Activated B cell treated with CpG ODN at 0.5 μM for 24 hours (primary cell): ENCODE measurements around the gene NRDC. TPM values are rescaled to one million over a fixed set of nuclear protein-coding genes. Genes with fewer than 3 reads are reported as not detected.
"Not testable (repeated sequence)": the region's sequence is repeated elsewhere in the genome, so short reads cannot be mapped to it uniquely, and the experiment has no call there.

Experiments used
- ATAC-seq: fragments of 200-7000 bp; cut with Tn5 transposase; one replicate; pipeline ENCODE4 v1.10.0; 2021; ENCODE audit warnings: low read depth, mild to moderate bottlenecking, moderate library complexity
- CTCF ChIA-PET: fragments of 350-600 bp; sonication (Branson Sonifier 250); formaldehyde crosslinking; loops from one replicate; lab custom pipeline; 2021; ENCODE audit warnings: antibody characterized with exemption; lab: Charles Lee
- POLR2A ChIA-PET: fragments of 350-600 bp; sonication (Branson Sonifier 250); formaldehyde crosslinking; loops from one replicate; lab custom pipeline; 2021; ENCODE audit warnings: antibody characterized with exemption; lab: Charles Lee
- DNase-seq: peaks from one replicate; pipeline ENCODE4 v3.0.0; 2022
- H3K27ac Mint-ChIP-seq: one replicate; pipeline ENCODE4 v1.8.0; 2020; ENCODE audit warnings: mixed read lengths
- H3K27me3 Mint-ChIP-seq: one replicate; pipeline ENCODE4 v1.8.0; 2021; ENCODE audit warnings: mixed read lengths
- H3K36me3 Mint-ChIP-seq: one replicate; pipeline ENCODE4 v1.8.0; 2021; ENCODE audit warnings: low read depth, mixed read lengths
- H3K4me1 Mint-ChIP-seq: one replicate; pipeline ENCODE4 v1.8.0; 2021; ENCODE audit warnings: mixed read lengths
- H3K4me3 Mint-ChIP-seq: one replicate; pipeline ENCODE4 v1.8.0; 2020; ENCODE audit warnings: mild to moderate bottlenecking, mixed read lengths
- H3K9me3 Mint-ChIP-seq: one replicate; pipeline ENCODE4 v1.8.0; 2020; ENCODE audit warnings: mixed read lengths
- CTCF ChIP-seq: fragments of 200-600 bp; IDR thresholded peaks from one replicate; pipeline ENCODE4 v1.8.0; 2022; ENCODE audit warnings: antibody characterized with exemption, mild to moderate bottlenecking
- intact Hi-C: fragments of 100-400 bp; cut with micrococcal nuclease; formaldehyde crosslinking; loops from one replicate; pipeline ENCODE4 v1.15.1; 2024
- total RNA-seq: library from RNA; stranded (reverse); gene quantifications from 2 replicates; pipeline ENCODE4 v1.2.3, GENCODE V29; 2022

Gene NRDC
- total RNA-seq, 1 donor from 2014 or later: 162 TPM

GRCh38 chr1:51902456-51902855 lies 23.9 kb upstream of the NRDC start:
- ATAC-seq (no peak), DNase-seq (no peak)
- Mint-ChIP-seq H3K27ac (no peak overlapping the region), H3K4me1 (peaks cover 6% of the 10 kb centered on the region), H3K36me3 (no peaks in the 10 kb centered on the region), H3K4me3 (no peak overlapping the region), H3K27me3 (peaks cover 22% of the 10 kb centered on the region), H3K9me3 (peaks cover 3% of the 10 kb centered on the region)
- ChIA-PET POLR2A (interaction anchor here (0.5 kb wide), 1 partner anchor 18 kb away, joined by 3 read pairs; no protein-coding TSS in a partner anchor), CTCF (no interaction called here)
- intact Hi-C loops: no loop called here
- TF ChIP-seq CTCF: no peak

GRCh38 chr1:51901151-51901550 lies 22.6 kb upstream of the NRDC start:
- H3K27me3 Mint-ChIP-seq: peaks cover 32% of the 10 kb centered on the region
- H3K27ac Mint-ChIP-seq: no peak overlapping the region
- H3K4me3 Mint-ChIP-seq: no peak overlapping the region
- H3K4me1 Mint-ChIP-seq: no peaks in the 10 kb centered on the region
- H3K9me3 Mint-ChIP-seq: no peaks in the 10 kb centered on the region
- intact Hi-C loops: no loop called here
- H3K36me3 Mint-ChIP-seq: no peaks in the 10 kb centered on the region
- POLR2A ChIA-PET: no interaction called here
- no peak for TF ChIP-seq CTCF
- CTCF ChIA-PET: interaction anchor here (0.7 to 1.4 kb wide), 2 partner anchors 21 to 152 kb away, joined by 3 read pairs; no protein-coding TSS in a partner anchor
- DNase-seq (no peak), ATAC-seq (no peak)

GRCh38 chr1:51899022-51899421 lies 20.5 kb upstream of the NRDC start:
- Mint-ChIP-seq H3K9me3 (no peaks in the 10 kb centered on the region), H3K4me3 (no peak overlapping the region), H3K27ac (no peak overlapping the region), H3K36me3 (no peaks in the 10 kb centered on the region), H3K4me1 (no peaks in the 10 kb centered on the region), H3K27me3 (peaks cover 48% of the 10 kb centered on the region)
- intact Hi-C loops: no loop called here
- ChIA-PET POLR2A (no interaction called here), CTCF (interaction anchor here (0.5 to 1.4 kb wide), 4 partner anchors 88 to 415 kb away, joined by 3 to 5 read pairs (median 4); no protein-coding TSS in a partner anchor)
- TF ChIP-seq CTCF: no peak
- DNase-seq (no peak), ATAC-seq (no peak)

GRCh38 chr1:51898090-51898734 lies 19.7 kb upstream of the NRDC start:
- intact Hi-C loops: no loop called here
- ChIA-PET CTCF (interaction anchor here (0.7 to 1.7 kb wide), 6 partner anchors 89 to 1349 kb away, joined by 3 to 10 read pairs (median 4); no protein-coding TSS in a partner anchor), POLR2A (no interaction called here)
- DNase-seq (no peak), ATAC-seq (no peak)
- H3K9me3 Mint-ChIP-seq: no peaks in the 10 kb centered on the region
- H3K27ac Mint-ChIP-seq: no peak overlapping the region
- TF ChIP-seq CTCF: no peak
- H3K4me3 Mint-ChIP-seq: no peak overlapping the region
- peaks cover 53% of the 10 kb centered on the region for H3K27me3 Mint-ChIP-seq
- no peaks in the 10 kb centered on the region for H3K36me3 Mint-ChIP-seq
- H3K4me1 Mint-ChIP-seq: no peaks in the 10 kb centered on the region

GRCh38 chr1:51897699-51898031 lies 19.1 kb upstream of the NRDC start:
- DNase-seq (no peak), ATAC-seq (no peak)
- H3K4me3 Mint-ChIP-seq: no peak overlapping the region
- H3K27ac Mint-ChIP-seq: no peak overlapping the region
- H3K36me3 Mint-ChIP-seq: no peaks in the 10 kb centered on the region
- TF ChIP-seq CTCF: no peak
- ChIA-PET POLR2A (interaction anchor here (1.1 kb wide), 1 partner anchor 15 kb away, joined by 3 read pairs; no protein-coding TSS in a partner anchor), CTCF (interaction anchor here (1.2 to 1.7 kb wide), 6 partner anchors 90 to 129 kb away, joined by 3 to 10 read pairs (median 4); no protein-coding TSS in a partner anchor)
- no peaks in the 10 kb centered on the region for H3K9me3 Mint-ChIP-seq
- intact Hi-C loops: loop anchor here (1.0 kb wide), 1 partner anchor 105 kb away; no protein-coding TSS in a partner anchor
- peaks cover 57% of the 10 kb centered on the region for H3K27me3 Mint-ChIP-seq
- no peaks in the 10 kb centered on the region for H3K4me1 Mint-ChIP-seq

- DNase-seq, H3K27ac Mint-ChIP-seq, H3K4me1 Mint-ChIP-seq, H3K36me3 Mint-ChIP-seq, H3K4me3 Mint-ChIP-seq, CTCF ChIA-PET, POLR2A ChIA-PET, intact Hi-C loops, ATAC-seq, H3K9me3 Mint-ChIP-seq: not testable (repeated sequence)
- peaks cover 70% of the 10 kb centered on the region for H3K27me3 Mint-ChIP-seq
Measured at GRCh38 chr1:51894748-51895147, 16.2 kb upstream of the NRDC start.
